Measurements from ENCODE around the gene GHRL.

The GHRL gene

DNA sequence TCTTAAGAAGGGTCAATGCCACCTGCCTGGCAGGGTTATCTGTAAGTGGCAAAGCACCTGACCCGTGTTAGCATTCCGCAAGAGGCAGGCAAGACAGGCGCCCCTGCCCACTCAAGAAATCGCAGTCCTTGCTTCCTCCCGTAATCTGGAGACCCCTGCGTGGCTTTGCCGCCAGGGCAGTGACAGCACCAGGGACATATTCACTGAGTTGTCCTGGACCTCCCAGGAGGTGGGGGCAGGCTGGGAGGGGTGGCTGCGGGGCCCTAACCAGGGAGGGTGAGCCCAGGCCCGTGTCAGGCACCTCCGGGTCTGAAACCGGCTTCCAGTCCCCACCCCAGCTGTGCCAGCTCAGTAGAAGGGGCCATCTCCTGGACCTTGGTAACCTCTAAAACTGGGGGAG, 44.0 kb upstream of the GHRL start:
- Histone ChIP-seq H3K36me3 (replicated peaks; ENCODE audit: low read depth, low read length) (no peaks in the 10 kb centered on the region), H3K4me1 (ENCODE audit: low read length) (peaks cover 5% of the 10 kb centered on the region; the same call in 1 of the 2 replicates), H3K27me3 (ENCODE audit: low read depth, low read length) (peaks cover 4% of the 10 kb centered on the region; the same call in 1 of the 2 replicates), H4K20me1 (ENCODE audit: insufficient read depth, low read length) (no peaks in the 10 kb centered on the region), H3K4me3 (ENCODE audit: low read length) (no peak overlapping the region), H3K27ac (ENCODE audit: low read length) (no peak overlapping the region), H3K9me3 (ENCODE audit: insufficient read depth, low read length) (no peaks in the 10 kb centered on the region), H3K79me2 (ENCODE audit: low read length) (no peaks in the 10 kb centered on the region), H3K4me2 (ENCODE audit: low read length) (no peak overlapping the region), H2AFZ (ENCODE audit: low read depth, low read length) (no peak overlapping the region), H3K9ac (ENCODE audit: low read length) (no peak overlapping the region)
- TF ChIP-seq EZH2phosphoT487 (IDR thresholded peaks at IDR 0.05; ENCODE audit: low read depth) = no peak
- no peak for TF ChIP-seq CTCF (IDR thresholded peaks at IDR 0.05; ENCODE audit: low read depth, low read length)

- Histone ChIP-seq H3K9me3 (ENCODE audit: insufficient read depth, low read length) (no peaks in the 10 kb centered on the region), H3K9ac (ENCODE audit: low read length) (no peak overlapping the region), H3K4me3 (ENCODE audit: low read length) (no peak overlapping the region), H3K4me2 (ENCODE audit: low read length) (no peak overlapping the region), H3K27me3 (ENCODE audit: low read depth, low read length) (no peaks in the 10 kb centered on the region; the same call in 1 of the 2 replicates), H4K20me1 (ENCODE audit: insufficient read depth, low read length) (no peaks in the 10 kb centered on the region), H3K79me2 (ENCODE audit: low read length) (no peaks in the 10 kb centered on the region), H3K36me3 (replicated peaks; ENCODE audit: low read depth, low read length) (no peaks in the 10 kb centered on the region), H3K4me1 (ENCODE audit: low read length) (peaks cover 5% of the 10 kb centered on the region; the same call in 1 of the 2 replicates), H2AFZ (ENCODE audit: low read depth, low read length) (no peak overlapping the region), H3K27ac (ENCODE audit: low read length) (no peak overlapping the region)
- no peak for TF ChIP-seq EZH2phosphoT487 (IDR thresholded peaks at IDR 0.05; ENCODE audit: low read depth)
- TF ChIP-seq CTCF (IDR thresholded peaks at IDR 0.05; ENCODE audit: low read depth, low read length) = no peak
Observed at GRCh38 chr3:10335871-10336622, 43.3 kb upstream of the GHRL start.

GRCh38 chr3:10335190-10335738, 42.5 kb upstream of the GHRL start:
- H4K20me1 ChIP-seq (ENCODE audit: insufficient read depth, low read length) = no peaks in the 10 kb centered on the region
- H3K79me2 ChIP-seq (ENCODE audit: low read length) = no peaks in the 10 kb centered on the region
- no peaks in the 10 kb centered on the region for H3K36me3 ChIP-seq (replicated peaks; ENCODE audit: low read depth, low read length)
- H3K27me3 ChIP-seq (ENCODE audit: low read depth, low read length) = no peaks in the 10 kb centered on the region; the same call in 1 of the 2 replicates
- H3K9ac ChIP-seq (ENCODE audit: low read length) = no peak overlapping the region
- no peak overlapping the region for H3K27ac ChIP-seq (ENCODE audit: low read length)
- no peak overlapping the region for H3K4me3 ChIP-seq (ENCODE audit: low read length)
- H2AFZ ChIP-seq (ENCODE audit: low read depth, low read length) = no peak overlapping the region
- TF ChIP-seq EZH2phosphoT487 (IDR thresholded peaks at IDR 0.05; ENCODE audit: low read depth) (no peak), CTCF (IDR thresholded peaks at IDR 0.05; ENCODE audit: low read depth, low read length) (no peak)
- no peak overlapping the region for H3K4me2 ChIP-seq (ENCODE audit: low read length)
- no peaks in the 10 kb centered on the region for H3K9me3 ChIP-seq (ENCODE audit: insufficient read depth, low read length)
- peaks cover 5% of the 10 kb centered on the region; the same call in 1 of the 2 replicates for H3K4me1 ChIP-seq (ENCODE audit: low read length)

DNA sequence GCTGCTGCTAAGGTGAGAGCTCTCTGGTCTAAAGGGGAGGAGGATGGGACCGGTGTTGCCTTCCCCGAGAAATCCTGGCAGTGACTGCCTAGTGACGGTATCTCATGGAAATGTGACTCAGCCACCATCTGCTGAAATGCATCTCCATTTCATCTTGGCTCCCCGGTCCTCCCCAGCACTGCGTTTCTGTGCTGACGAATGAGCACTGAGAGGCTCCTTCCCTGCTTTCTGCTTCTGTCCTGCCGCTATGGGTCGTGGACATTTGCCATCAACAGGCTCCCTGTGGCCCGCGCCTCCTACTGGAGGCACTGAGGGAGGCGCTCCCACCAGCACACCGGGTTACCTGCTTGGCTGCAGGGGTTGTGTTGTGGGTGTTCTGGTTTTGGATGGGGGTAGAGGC, 41.7 kb upstream of the GHRL start:
- Histone ChIP-seq H3K27me3 (ENCODE audit: low read depth, low read length) (no peaks in the 10 kb centered on the region; the same call in 1 of the 2 replicates), H4K20me1 (ENCODE audit: insufficient read depth, low read length) (no peaks in the 10 kb centered on the region), H3K79me2 (ENCODE audit: low read length) (no peaks in the 10 kb centered on the region), H3K9me3 (ENCODE audit: insufficient read depth, low read length) (no peaks in the 10 kb centered on the region), H2AFZ (ENCODE audit: low read depth, low read length) (no peak overlapping the region), H3K4me3 (ENCODE audit: low read length) (no peak overlapping the region), H3K27ac (ENCODE audit: low read length) (no peak overlapping the region), H3K4me2 (ENCODE audit: low read length) (no peak overlapping the region), H3K9ac (ENCODE audit: low read length) (no peak overlapping the region), H3K36me3 (replicated peaks; ENCODE audit: low read depth, low read length) (no peaks in the 10 kb centered on the region), H3K4me1 (ENCODE audit: low read length) (peaks cover 5% of the 10 kb centered on the region; the same call in 1 of the 2 replicates)
- no peak for TF ChIP-seq EZH2phosphoT487 (IDR thresholded peaks at IDR 0.05; ENCODE audit: low read depth)
- no peak for TF ChIP-seq CTCF (IDR thresholded peaks at IDR 0.05; ENCODE audit: low read depth, low read length)
